AG04449 (cell line): ENCODE measurements around the gene SRPK3.

Experiments used
- CTCF ChIA-PET: fragments of 350-600 bp; formaldehyde crosslinking; extraction: SDS; loops from one replicate; lab custom pipeline; 2021; ENCODE audit warnings: antibody characterized with exemption; lab: Yijun Ruan, JAX
- POLR2A ChIA-PET: fragments of 400-600, 350-600 bp; formaldehyde crosslinking; extraction: SDS; loops from one replicate; lab custom pipeline; 2020; ENCODE audit warnings: antibody characterized with exemption, inconsistent platforms; lab: Yijun Ruan, JAX
- DNase-seq: peaks from one replicate; pipeline ENCODE4 v3.0.0-alpha.2; 2010; ENCODE audit warnings: low read depth, low spot score
- H3K4me3 ChIP-seq: 2 replicates; pipeline ENCODE4 v1.5.1; 2011; ENCODE audit warnings: low read depth, mild to moderate bottlenecking, control low read depth, low read length
- TF ChIP-seq, protein P1 (sequence below): IDR thresholded peaks from one replicate; pipeline ENCODE4 v1.5.1; 2011; ENCODE audit warnings: mild to moderate bottlenecking, moderate library complexity, low read length, control low read depth, inconsistent platforms; ENCODE audit not compliant: insufficient read depth; ENCODE audit errors: missing control alignments

SRPK3 gene

DNA sequence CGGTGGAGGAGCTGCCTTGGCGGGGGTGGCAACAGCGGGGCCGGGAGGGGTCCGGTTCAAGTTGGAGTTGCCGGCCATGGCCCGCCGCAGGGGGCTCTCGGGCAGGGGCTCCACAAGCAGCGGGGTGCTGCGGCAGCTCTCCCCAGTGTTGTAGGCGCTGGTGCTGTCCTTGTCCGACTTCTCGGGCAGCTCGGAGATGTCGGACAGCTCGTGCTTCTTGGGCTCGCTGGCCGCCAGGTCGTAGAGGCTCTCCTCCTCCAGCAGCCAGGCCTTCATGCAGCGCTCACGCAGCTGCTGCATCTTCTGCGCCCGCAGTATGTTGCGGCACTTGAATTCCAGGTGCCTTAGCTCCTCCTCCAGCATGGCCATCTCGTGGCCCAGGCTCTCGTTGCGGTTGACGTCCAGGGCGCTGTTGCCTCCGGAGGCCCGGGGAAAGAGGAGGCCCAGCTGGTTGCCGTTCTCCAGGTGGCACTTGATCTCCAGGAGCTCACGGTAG lies 23.3 kb downstream of the SRPK3 start:
- POLR2A ChIA-PET = interaction anchor here (1.2 kb wide), 1 partner anchor 10 kb away, joined by 5 read pairs; the partner anchor contains the start of genes IDH3G and SSR4
- CTCF ChIA-PET = no interaction called here
- DNase-seq = no peak
- no peak overlapping the region for H3K4me3 ChIP-seq
- TF ChIP-seq, protein P1, sequence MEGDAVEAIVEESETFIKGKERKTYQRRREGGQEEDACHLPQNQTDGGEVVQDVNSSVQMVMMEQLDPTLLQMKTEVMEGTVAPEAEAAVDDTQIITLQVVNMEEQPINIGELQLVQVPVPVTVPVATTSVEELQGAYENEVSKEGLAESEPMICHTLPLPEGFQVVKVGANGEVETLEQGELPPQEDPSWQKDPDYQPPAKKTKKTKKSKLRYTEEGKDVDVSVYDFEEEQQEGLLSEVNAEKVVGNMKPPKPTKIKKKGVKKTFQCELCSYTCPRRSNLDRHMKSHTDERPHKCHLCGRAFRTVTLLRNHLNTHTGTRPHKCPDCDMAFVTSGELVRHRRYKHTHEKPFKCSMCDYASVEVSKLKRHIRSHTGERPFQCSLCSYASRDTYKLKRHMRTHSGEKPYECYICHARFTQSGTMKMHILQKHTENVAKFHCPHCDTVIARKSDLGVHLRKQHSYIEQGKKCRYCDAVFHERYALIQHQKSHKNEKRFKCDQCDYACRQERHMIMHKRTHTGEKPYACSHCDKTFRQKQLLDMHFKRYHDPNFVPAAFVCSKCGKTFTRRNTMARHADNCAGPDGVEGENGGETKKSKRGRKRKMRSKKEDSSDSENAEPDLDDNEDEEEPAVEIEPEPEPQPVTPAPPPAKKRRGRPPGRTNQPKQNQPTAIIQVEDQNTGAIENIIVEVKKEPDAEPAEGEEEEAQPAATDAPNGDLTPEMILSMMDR = no peak

DNA sequence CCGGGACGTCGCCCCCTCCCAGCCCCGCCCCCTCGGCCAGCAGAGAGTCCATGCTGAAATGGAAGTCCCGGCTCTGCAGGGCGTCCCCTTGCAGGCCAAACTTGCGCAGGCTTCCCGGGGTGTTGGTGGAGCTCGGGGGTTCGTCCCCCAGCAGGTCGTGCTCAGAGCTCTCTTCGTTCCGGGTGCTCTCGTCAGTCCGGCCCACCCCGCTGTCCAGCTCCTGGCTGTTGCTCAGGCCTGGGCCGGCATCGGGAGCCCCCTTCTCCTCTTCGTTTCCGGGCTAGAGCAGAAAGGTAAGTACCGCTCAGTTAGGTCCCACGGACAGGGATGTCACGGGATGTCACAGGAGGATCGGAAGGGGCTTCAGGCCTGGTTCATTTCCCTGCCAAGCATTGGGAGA lies 23.8 kb downstream of the SRPK3 start:
- TF ChIP-seq, protein P1 = no peak
- ChIA-PET CTCF (no interaction called here), POLR2A (interaction anchor here (1.2 kb wide), 1 partner anchor 10 kb away, joined by 5 read pairs; the partner anchor contains the start of genes IDH3G and SSR4)
- no peak for DNase-seq
- H3K4me3 ChIP-seq = no peak overlapping the region

DNA sequence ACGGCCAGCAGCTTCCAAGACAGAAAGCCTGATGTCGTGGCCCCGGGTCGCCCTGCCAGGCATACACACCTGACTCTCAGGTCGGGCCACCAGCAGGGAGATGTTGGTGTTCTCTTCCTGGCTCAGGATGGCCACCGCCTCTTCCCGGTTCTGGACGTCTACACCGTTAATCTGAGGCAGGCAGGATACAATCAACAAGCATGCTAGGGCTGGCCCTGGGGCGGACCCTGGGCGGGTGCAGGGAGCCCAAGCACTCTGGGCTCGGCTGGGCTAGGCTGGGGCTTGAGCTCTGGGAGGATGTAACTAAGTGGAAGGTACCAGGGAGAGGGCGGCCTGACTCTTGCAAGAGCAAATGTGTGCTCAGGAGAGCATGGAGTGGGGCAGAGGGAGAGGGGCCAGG lies 24.6 kb downstream of the SRPK3 start:
- ChIA-PET POLR2A (no interaction called here), CTCF (no interaction called here)
- no peak overlapping the region for H3K4me3 ChIP-seq
- TF ChIP-seq, protein P1 = no peak
- no peak for DNase-seq

DNA sequence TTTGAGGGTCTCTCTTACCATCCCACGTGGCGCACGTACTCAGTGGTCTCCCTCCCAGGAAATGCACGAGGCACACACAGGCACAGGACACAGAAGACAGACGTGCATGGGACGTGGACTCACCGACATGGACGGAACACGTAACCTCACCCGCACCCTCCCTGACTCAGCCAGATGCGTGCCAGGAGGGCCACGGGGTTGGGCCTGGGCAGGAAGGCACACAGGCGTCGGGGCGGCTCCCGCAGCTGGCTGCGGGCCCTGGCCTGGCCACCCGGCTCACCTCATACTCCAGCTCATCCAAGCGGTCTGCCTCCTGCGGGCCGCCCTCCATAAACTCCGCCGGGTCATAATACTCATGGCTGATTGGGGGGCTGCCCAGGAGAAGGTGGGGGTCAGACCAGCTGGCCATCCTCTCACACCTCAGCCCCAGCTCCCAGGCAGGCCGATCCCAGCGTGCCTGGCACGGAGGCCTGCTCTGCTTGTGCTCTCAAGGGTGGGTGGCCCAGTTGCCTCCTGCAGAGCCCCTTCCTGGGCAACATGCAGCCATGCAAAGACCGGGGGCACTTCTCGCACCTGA lies 26.2 kb downstream of the SRPK3 start:
- no peak overlapping the region for H3K4me3 ChIP-seq
- ChIA-PET CTCF (no interaction called here), POLR2A (no interaction called here)

DNA sequence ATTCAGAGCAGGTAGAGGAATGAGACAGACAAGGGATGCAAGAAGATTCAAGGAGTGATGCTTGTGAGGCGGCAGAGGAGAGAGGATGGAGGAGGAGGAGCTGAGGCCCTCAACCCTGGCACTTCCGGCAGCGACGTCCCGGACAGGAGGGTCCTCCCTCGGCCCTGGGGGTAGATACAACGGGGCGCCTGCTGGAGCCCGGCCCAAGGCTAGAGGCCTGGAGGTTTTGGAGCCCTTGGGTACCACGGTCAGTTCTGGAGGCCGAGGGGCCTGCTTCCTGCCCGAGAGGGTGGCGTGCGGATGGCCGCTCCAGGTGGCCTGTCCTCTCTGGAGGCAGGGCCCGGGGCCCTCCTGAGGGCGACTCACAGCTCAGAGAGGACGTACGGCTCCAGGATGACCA lies 27.1 kb downstream of the SRPK3 start:
- no peak for DNase-seq
- H3K4me3 ChIP-seq = no peak overlapping the region
- POLR2A ChIA-PET = no interaction called here
- CTCF ChIA-PET = no interaction called here
- TF ChIP-seq, protein P1 = no peak

More for the DNA sequence above, 26.2 kb downstream of the SRPK3 start:
- TF ChIP-seq, protein P1 = no peak
- no peak for DNase-seq

DNA sequence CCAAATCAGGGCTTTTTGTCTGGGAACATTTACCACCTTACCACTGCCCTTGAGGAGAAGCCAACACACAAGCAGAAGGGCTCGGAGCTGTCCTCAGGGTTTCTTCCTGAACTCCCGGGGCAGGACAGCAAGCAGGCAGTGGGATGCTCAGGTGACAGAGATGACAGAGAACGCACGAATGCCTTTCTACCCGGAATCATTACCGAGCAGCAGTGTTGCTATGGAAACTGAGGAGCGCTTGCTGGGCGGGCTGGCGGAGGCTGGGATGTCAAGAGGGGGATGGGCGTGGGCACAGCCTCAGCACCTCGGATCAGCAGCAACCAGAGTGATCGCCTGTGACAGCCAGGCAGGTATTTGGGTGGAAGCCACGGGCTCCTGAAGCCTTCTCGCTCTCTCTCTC lies 31.4 kb downstream of the SRPK3 start:
- TF ChIP-seq, protein P1 = no peak
- ChIA-PET POLR2A (no interaction called here), CTCF (no interaction called here)
- H3K4me3 ChIP-seq = no peak overlapping the region
- no peak for DNase-seq
